Activated naive CD4-positive, alpha-beta T cell treated with anti-CD3 and anti-CD28 coated beads, Interleukin-2, amount 10 ng/mL, durations not matched to agents 7 days and 5 days (primary cell): ENCODE results near the gene BAHCC1.
"Not testable (repeated sequence)": the region's sequence is repeated elsewhere in the genome, so short reads cannot be mapped to it uniquely, and the experiment has no call there.

Experiments
- CTCF ChIA-PET: fragments of 350-600 bp; sonication (Branson Sonifier 250); formaldehyde crosslinking; loops from one replicate; lab custom pipeline; 2021; ENCODE audit warnings: antibody characterized with exemption; lab: Charles Lee
- DNase-seq: peaks from one replicate; pipeline ENCODE4 v3.0.0-alpha.2; 2020
- H3K27ac Mint-ChIP-seq: one replicate; pipeline ENCODE4 v1.8.0; 2021; ENCODE audit warnings: mild to moderate bottlenecking, moderate library complexity, mixed read lengths
- H3K27me3 Mint-ChIP-seq: one replicate; pipeline ENCODE4 v1.8.0; 2021; ENCODE audit warnings: mild to moderate bottlenecking, mixed read lengths
- H3K36me3 Mint-ChIP-seq: one replicate; pipeline ENCODE4 v1.8.0; 2021; ENCODE audit warnings: mixed read lengths
- H3K4me1 Mint-ChIP-seq: one replicate; pipeline ENCODE4 v1.8.0; 2021; ENCODE audit warnings: mixed read lengths
- H3K4me3 Mint-ChIP-seq: one replicate; pipeline ENCODE4 v1.8.0; 2021; ENCODE audit warnings: mild to moderate bottlenecking, moderate library complexity, mixed read lengths
- H3K9me3 Mint-ChIP-seq: one replicate; pipeline ENCODE4 v1.8.0; 2021; ENCODE audit warnings: mixed read lengths

The BAHCC1 gene

DNA sequence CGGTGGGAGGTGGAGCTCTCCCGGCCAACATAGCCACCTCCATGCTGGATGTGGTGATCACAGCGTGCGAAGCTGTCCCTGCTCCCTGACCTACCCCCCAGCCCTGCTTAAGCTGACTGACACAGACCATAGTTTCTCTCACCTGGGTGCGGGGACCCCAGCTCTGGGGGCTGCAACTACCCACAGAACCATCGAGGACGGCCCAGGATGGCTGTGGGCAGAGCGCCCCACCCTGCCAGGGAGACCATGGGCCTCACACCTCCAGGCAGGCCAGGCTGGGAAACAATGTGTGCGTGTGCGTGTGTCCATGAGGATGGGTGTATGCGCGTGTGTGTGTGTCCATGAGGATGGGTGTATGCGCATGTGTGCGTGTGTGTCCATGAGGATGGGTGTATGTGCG lies 20.4 kb downstream of the BAHCC1 start:
- DNase-seq, result no peak
- Mint-ChIP-seq H3K36me3 (no peaks in the 10 kb centered on the region), H3K4me1 (peaks cover 20% of the 10 kb centered on the region), H3K27me3 (peaks cover 37% of the 10 kb centered on the region), H3K9me3 (peaks cover 6% of the 10 kb centered on the region), H3K27ac (no peak overlapping the region), H3K4me3 (no peak overlapping the region)
- CTCF ChIA-PET, result no interaction called here

- Mint-ChIP-seq H3K27me3 (peaks cover 31% of the 10 kb centered on the region), H3K27ac (no peak overlapping the region), H3K4me3 (no peak overlapping the region), H3K9me3 (peaks cover 6% of the 10 kb centered on the region), H3K36me3 (no peaks in the 10 kb centered on the region), H3K4me1 (peaks cover 17% of the 10 kb centered on the region)
- no peak for DNase-seq
- CTCF ChIA-PET, result no interaction called here
These were observed 21.4 kb downstream of the BAHCC1 start for GRCh38 chr17:81416612-81417011.

DNA sequence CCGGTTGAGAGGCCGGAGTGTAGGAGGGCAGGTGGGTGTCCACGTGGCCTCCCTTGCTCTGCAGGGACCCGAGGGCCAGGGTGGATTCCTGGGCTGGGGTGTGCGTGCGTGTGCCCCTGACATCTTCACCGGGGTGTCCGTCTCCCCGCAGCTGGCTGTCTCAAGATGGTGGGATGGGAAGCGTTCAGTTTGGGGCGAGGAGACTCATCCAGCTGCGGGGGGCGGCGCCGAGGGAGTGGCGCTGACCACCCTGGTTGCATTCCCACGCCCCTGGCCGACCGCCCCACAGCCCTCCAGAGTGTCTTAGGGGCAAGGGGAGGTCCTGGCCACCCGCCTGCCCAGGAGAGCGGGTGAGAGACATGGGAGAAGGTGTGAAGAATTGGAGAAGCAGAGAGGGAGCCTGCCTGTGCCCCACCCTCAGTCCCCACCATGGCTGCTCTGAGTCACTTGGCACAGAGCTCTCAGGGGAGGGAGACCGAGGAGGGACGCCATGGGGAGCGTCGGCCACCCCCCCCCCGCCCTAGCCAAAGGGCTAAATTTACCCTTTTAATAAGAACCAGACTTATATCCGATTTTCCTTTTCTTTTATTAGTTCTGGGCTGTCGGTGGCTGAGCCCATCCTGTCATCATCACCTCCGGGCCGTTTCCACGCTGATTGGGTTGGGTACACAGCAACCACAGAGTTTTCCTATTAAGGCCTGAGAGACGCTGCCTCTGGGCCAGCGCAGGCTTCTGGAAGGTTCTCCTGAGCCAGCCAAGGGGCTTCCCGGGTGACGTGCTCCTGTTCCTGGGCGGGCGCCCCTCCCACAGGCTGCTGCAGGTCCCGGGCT lies 22.0 kb downstream of the BAHCC1 start:
- peaks cover 6% of the 10 kb centered on the region for H3K9me3 Mint-ChIP-seq
- H3K4me1 Mint-ChIP-seq, result peaks cover 15% of the 10 kb centered on the region
- H3K36me3 Mint-ChIP-seq, result no peaks in the 10 kb centered on the region

GRCh38 chr17:81417879-81418709 lies 22.8 kb downstream of the BAHCC1 start:
- Mint-ChIP-seq H3K27ac (no peak overlapping the region), H3K27me3 (peaks cover 21% of the 10 kb centered on the region), H3K4me3 (no peak overlapping the region), H3K4me1 (peaks cover 7% of the 10 kb centered on the region), H3K36me3 (no peaks in the 10 kb centered on the region), H3K9me3 (peaks cover 6% of the 10 kb centered on the region)
- no peak for DNase-seq
- CTCF ChIA-PET, result no interaction called here

More for the DNA sequence above, 22.0 kb downstream of the BAHCC1 start:
- no peak overlapping the region for H3K27ac Mint-ChIP-seq
- CTCF ChIA-PET, result no interaction called here
- peaks cover 26% of the 10 kb centered on the region for H3K27me3 Mint-ChIP-seq
- no peak for DNase-seq
- no peak overlapping the region for H3K4me3 Mint-ChIP-seq

GRCh38 chr17:81418710-81419318 lies 23.6 kb downstream of the BAHCC1 start:
- H3K36me3 Mint-ChIP-seq, result no peaks in the 10 kb centered on the region
- peaks cover 6% of the 10 kb centered on the region for H3K9me3 Mint-ChIP-seq
- no peak overlapping the region for H3K27ac Mint-ChIP-seq
- peaks cover under 1% of the 10 kb centered on the region for H3K4me1 Mint-ChIP-seq
- DNase-seq, result no peak
- no peak overlapping the region for H3K4me3 Mint-ChIP-seq
- peaks cover 19% of the 10 kb centered on the region for H3K27me3 Mint-ChIP-seq
- CTCF ChIA-PET, result no interaction called here

GRCh38 chr17:81419319-81419885 lies 24.1 kb downstream of the BAHCC1 start:
- no peak overlapping the region for H3K27ac Mint-ChIP-seq
- CTCF ChIA-PET, result no interaction called here
- DNase-seq, result no peak
- no peaks in the 10 kb centered on the region for H3K4me1 Mint-ChIP-seq
- H3K4me3 Mint-ChIP-seq, result no peak overlapping the region
- H3K27me3 Mint-ChIP-seq, result peaks cover 16% of the 10 kb centered on the region
- H3K36me3 Mint-ChIP-seq, result no peaks in the 10 kb centered on the region
- H3K9me3 Mint-ChIP-seq, result peaks cover 6% of the 10 kb centered on the region

DNA sequence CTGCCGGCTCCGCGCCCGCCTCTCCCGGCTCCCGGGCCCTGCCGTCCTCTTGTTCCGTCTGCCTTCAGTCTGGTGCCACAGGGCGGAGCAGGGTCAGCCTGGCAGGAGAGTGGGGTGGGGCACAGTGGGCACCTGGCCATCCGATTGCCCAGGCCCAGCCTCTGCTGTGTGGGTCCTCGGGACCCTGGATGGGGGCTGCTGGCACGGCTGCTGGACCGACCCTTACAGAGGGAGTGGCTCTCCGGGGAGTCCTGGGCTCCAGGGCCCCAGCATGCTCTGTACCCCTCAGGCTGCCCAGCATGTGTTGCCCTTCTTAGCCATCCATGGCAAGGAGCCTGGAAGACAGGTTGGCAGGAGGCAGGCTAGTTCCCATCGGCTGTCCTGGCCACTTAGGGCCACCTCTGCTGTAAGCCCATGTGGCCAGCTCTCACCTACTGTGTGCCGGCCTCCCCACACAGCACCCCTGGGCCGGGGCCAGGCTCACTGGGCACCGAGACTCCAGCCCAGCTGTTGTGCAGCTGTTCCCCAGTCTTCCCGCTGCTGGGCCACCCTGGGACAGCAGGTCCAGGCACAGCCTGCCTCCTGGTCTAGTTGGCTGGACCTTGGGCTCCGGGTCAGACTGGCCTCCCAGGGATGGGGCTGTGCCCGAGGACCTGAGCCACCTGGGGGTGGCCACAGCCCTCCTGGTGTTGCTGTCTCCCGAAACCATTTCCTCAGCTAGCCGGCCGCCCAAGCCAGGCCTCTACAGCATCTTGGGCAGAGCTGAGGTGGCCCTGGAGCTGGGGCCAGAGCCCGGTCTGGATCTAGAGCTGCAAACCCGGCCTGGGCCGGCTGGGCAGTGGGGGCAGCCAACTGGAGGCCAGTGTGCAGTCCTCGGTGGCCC lies 24.9 kb downstream of the BAHCC1 start:
- no peak overlapping the region for H3K4me3 Mint-ChIP-seq
- CTCF ChIA-PET, result no interaction called here

DNA sequence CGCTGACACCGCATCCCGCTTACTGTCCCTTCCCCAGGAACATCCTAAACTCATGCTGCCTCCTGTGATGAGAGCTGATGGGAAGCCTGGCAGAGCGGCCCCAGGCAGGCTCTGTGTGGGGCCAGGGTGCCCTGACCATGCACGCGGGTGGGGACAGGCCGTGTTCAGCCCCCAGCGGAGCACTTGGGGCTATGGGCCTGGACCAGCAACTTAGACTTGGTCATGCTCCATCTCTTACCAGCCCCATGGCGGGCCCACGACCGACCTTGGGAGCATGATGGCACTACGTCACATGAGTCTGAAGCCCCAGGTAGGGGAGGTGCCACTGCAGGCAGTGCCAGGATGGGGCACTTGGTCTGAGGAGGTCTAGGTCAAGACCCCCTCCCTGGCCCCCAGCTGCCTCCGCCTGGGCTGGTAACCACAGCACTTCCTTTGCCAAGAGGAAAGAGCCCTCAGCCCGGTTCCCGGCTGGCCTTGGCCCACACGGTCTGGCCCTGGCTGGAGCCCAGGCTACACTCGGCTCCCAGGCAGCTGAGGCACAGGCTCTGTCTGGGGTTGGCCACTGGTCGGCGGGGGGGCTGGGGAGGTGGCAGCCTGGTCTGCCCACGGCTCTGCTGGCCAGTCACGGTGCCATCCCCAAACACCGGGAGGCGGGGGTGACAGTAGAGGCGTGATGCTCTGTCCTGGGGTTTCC lies 25.7 kb downstream of the BAHCC1 start:
- peaks cover 13% of the 10 kb centered on the region for H3K27me3 Mint-ChIP-seq
- no peaks in the 10 kb centered on the region for H3K36me3 Mint-ChIP-seq
- peaks cover 4% of the 10 kb centered on the region for H3K9me3 Mint-ChIP-seq
- H3K4me3 Mint-ChIP-seq, result no peak overlapping the region
- H3K4me1 Mint-ChIP-seq, result no peaks in the 10 kb centered on the region
- CTCF ChIA-PET, result no interaction called here
- H3K27ac Mint-ChIP-seq, result no peak overlapping the region
- DNase-seq, result no peak

More for the DNA sequence above, 24.9 kb downstream of the BAHCC1 start:
- Mint-ChIP-seq H3K9me3 (peaks cover 6% of the 10 kb centered on the region), H3K27ac (no peak overlapping the region), H3K27me3 (peaks cover 14% of the 10 kb centered on the region), H3K4me1 (no peaks in the 10 kb centered on the region), H3K36me3 (no peaks in the 10 kb centered on the region)
- no peak for DNase-seq

- Mint-ChIP-seq H3K4me3 (no peak overlapping the region), H3K27ac (no peak overlapping the region), H3K4me1 (peaks cover 3% of the 10 kb centered on the region), H3K9me3 (no peaks in the 10 kb centered on the region), H3K36me3 (no peaks in the 10 kb centered on the region), H3K27me3 (peaks cover 7% of the 10 kb centered on the region)
- CTCF ChIA-PET, result no interaction called here
- DNase-seq, result no peak
These were observed 27.8 kb downstream of the BAHCC1 start for GRCh38 chr17:81422776-81423697.

DNA sequence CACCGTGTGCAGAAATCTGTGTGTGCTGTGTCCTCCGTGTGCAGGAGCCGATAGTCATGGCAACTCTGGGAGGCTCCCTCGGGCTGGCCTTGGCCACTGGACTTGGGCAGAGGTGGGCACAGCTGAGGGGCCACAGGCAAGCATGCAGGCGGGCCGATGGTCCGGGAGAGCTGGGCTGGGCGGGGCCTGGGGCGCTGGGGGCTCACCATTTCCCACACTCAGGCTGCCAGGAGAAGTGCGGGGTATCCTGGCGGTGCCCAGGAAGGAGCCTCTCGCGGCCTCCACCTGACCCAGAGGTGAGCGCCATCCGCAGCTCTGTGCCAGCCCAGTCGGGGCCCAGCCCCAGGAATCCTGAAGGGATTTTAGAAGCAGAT lies 28.4 kb downstream of the BAHCC1 start:
- H3K27me3 Mint-ChIP-seq, result peaks cover 7% of the 10 kb centered on the region
- H3K27ac Mint-ChIP-seq, result no peak overlapping the region
- H3K4me3 Mint-ChIP-seq, result no peak overlapping the region

GRCh38 chr17:81424151-81425017 lies 29.1 kb downstream of the BAHCC1 start:
- H3K27me3 Mint-ChIP-seq, result peaks cover 7% of the 10 kb centered on the region
- no peaks in the 10 kb centered on the region for H3K36me3 Mint-ChIP-seq
- CTCF ChIA-PET, result no interaction called here

More for the DNA sequence above, 28.4 kb downstream of the BAHCC1 start:
- peaks cover 3% of the 10 kb centered on the region for H3K4me1 Mint-ChIP-seq
- no peaks in the 10 kb centered on the region for H3K9me3 Mint-ChIP-seq
- CTCF ChIA-PET, result no interaction called here
- no peaks in the 10 kb centered on the region for H3K36me3 Mint-ChIP-seq
- DNase-seq, result no peak

DNA sequence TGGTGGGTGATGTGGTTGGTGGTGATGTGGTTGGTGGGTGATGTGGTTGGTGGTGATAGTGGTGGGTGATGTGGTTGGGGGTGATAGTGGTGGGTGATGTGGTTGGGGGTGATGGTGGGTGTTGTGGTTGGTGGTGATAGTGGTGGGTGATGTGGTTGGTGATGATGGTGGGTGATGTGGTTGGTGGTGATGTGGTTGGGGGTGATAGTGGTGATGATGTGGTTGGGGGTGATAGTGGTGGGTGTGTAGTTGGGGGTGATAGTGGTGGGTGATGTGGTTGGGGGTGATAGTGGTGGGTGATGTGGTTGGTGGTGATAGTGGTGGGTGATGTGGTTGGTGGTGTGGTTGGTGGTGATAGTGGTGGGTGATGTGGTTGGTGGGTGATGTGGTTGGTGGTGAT lies 29.8 kb downstream of the BAHCC1 start:
- H3K27me3 Mint-ChIP-seq, DNase-seq, H3K9me3 Mint-ChIP-seq, H3K36me3 Mint-ChIP-seq, H3K4me3 Mint-ChIP-seq, CTCF ChIA-PET, H3K27ac Mint-ChIP-seq, H3K4me1 Mint-ChIP-seq: not testable (repeated sequence)

More at GRCh38 chr17:81424151-81425017, 29.1 kb downstream of the BAHCC1 start:
- peaks cover 3% of the 10 kb centered on the region for H3K4me1 Mint-ChIP-seq
- H3K9me3 Mint-ChIP-seq, result no peaks in the 10 kb centered on the region
- H3K4me3 Mint-ChIP-seq, result no peak overlapping the region
- H3K27ac Mint-ChIP-seq, result no peak overlapping the region
- no peak for DNase-seq
